GM18907 (cell line): ENCODE measurements around the gene DRG2.

ENCODE experiments used
- ATAC-seq: cut with Tn5 transposase; IDR thresholded peaks from one replicate; pipeline ENCODE4 v1.9.1; 2021; ENCODE audit warnings: mild to moderate bottlenecking, moderate library complexity; ENCODE audit not compliant: unreplicated experiment

Gene DRG2

GRCh38 chr17:18074566-18075272 is 13.0 kb upstream of the DRG2 start:
- no peak for ATAC-seq

GRCh38 chr17:18076936-18077335 is 10.8 kb upstream of the DRG2 start:
- no peak for ATAC-seq

- ATAC-seq = no peak
Measured at GRCh38 chr17:18079543-18079942, 8.2 kb upstream of the DRG2 start.

- ATAC-seq = no peak
Measured at GRCh38 chr17:18084256-18084655, 3.5 kb upstream of the DRG2 start.

GRCh38 chr17:18089613-18090012 is 1.9 kb downstream of the DRG2 start:
- no peak for ATAC-seq

GRCh38 chr17:18093616-18094408 is 6.1 kb downstream of the DRG2 start:
- ATAC-seq = no peak

GRCh38 chr17:18094409-18094807 is 6.7 kb downstream of the DRG2 start:
- no peak for ATAC-seq

- ATAC-seq = no peak
Measured at GRCh38 chr17:18099516-18099915, 11.8 kb downstream of the DRG2 start.

GRCh38 chr17:18100616-18101015 is 12.9 kb downstream of the DRG2 start:
- no peak for ATAC-seq

- no peak for ATAC-seq
Measured at GRCh38 chr17:18101828-18102227, 14.1 kb downstream of the DRG2 start.

- ATAC-seq = no peak
Measured at GRCh38 chr17:18102640-18103039, 14.9 kb downstream of the DRG2 start.

- ATAC-seq = no peak
Measured at GRCh38 chr17:18105027-18105426, 17.3 kb downstream of the DRG2 start.

- ATAC-seq = no peak
Measured at GRCh38 chr17:18105595-18105994, 17.8 kb downstream of the DRG2 start.

- no peak for ATAC-seq
Measured at GRCh38 chr17:18106211-18106610, 18.5 kb downstream of the DRG2 start.

GRCh38 chr17:18107061-18107790 is 19.5 kb downstream of the DRG2 start:
- ATAC-seq = no peak

- ATAC-seq = no peak
Measured at GRCh38 chr17:18107971-18108370, 20.2 kb downstream of the DRG2 start.

GRCh38 chr17:18108401-18109312 is 20.9 kb downstream of the DRG2 start, which contains the start of gene MYO15A:
MYO15A (plus strand) TSS chr17:18108756; CDS start chr17:18118801, 10,045 bp downstream.
- ATAC-seq = no peak

GRCh38 chr17:18109935-18110485 is 22.3 kb downstream of the DRG2 start:
- no peak for ATAC-seq

GRCh38 chr17:18110636-18111145 is 22.9 kb downstream of the DRG2 start:
- no peak for ATAC-seq
